ENCODE results near the gene ZNF536.

The ZNF536 gene

DNA sequence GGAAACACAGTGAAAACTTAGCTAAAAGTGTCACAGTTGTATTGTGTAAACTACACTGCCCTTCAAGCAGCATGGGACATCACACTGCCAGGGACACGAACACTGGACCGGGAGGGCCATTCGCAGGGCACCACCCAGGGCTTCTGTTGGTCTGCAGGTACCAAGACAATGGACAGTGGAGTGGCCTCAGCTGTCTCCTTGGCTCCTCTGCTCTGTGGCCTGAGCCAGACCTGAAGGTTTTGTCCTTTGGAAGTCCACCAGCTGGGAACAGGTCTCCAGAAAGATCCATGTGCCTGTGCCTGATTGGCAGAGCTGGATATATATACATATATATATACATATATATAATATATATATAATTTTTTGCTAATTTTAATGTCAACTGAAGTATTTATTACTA, 149.8 kb downstream of the ZNF536 start:
- Histone ChIP-seq H3K36me3 (ENCODE audit: control insufficient read depth, insufficient read depth, low read length) (no peaks in the 10 kb centered on the region), H3K9ac (no peak overlapping the region), H3K27me3 (ENCODE audit: control insufficient read depth, insufficient read depth, low read length) (no peaks in the 10 kb centered on the region), H3K9me3 (ENCODE audit: control insufficient read depth, low read length) (no peaks in the 10 kb centered on the region), H3K79me2 (no peaks in the 10 kb centered on the region), H3K4me3 (ENCODE audit: low read depth, low read length) (no peak overlapping the region), H3K27ac (no peak overlapping the region), H3K4me2 (ENCODE audit: low read length) (no peak overlapping the region), H3K4me1 (no peaks in the 10 kb centered on the region), H2AFZ (no peak overlapping the region)
- TF ChIP-seq, protein P1, sequence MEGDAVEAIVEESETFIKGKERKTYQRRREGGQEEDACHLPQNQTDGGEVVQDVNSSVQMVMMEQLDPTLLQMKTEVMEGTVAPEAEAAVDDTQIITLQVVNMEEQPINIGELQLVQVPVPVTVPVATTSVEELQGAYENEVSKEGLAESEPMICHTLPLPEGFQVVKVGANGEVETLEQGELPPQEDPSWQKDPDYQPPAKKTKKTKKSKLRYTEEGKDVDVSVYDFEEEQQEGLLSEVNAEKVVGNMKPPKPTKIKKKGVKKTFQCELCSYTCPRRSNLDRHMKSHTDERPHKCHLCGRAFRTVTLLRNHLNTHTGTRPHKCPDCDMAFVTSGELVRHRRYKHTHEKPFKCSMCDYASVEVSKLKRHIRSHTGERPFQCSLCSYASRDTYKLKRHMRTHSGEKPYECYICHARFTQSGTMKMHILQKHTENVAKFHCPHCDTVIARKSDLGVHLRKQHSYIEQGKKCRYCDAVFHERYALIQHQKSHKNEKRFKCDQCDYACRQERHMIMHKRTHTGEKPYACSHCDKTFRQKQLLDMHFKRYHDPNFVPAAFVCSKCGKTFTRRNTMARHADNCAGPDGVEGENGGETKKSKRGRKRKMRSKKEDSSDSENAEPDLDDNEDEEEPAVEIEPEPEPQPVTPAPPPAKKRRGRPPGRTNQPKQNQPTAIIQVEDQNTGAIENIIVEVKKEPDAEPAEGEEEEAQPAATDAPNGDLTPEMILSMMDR (IDR thresholded peaks at IDR 0.05) = no peak

GRCh38 chr19:30522341-30522740, 150.2 kb downstream of the ZNF536 start:
- no peaks in the 10 kb centered on the region for H3K4me1 ChIP-seq
- TF ChIP-seq, protein P1 (IDR thresholded peaks at IDR 0.05) = no peak
- no peak overlapping the region for H3K27ac ChIP-seq
- H3K9ac ChIP-seq = no peak overlapping the region
- H3K4me2 ChIP-seq (ENCODE audit: low read length) = no peak overlapping the region
- no peak overlapping the region for H3K4me3 ChIP-seq (ENCODE audit: low read depth, low read length)
- H2AFZ ChIP-seq = no peak overlapping the region
- no peaks in the 10 kb centered on the region for H3K36me3 ChIP-seq (ENCODE audit: control insufficient read depth, insufficient read depth, low read length)
- H3K27me3 ChIP-seq (ENCODE audit: control insufficient read depth, insufficient read depth, low read length) = no peaks in the 10 kb centered on the region
- no peaks in the 10 kb centered on the region for H3K79me2 ChIP-seq
- H3K9me3 ChIP-seq (ENCODE audit: control insufficient read depth, low read length) = no peaks in the 10 kb centered on the region

- TF ChIP-seq, protein P1 (IDR thresholded peaks at IDR 0.05) = no peak
- no peak overlapping the region for H3K27ac ChIP-seq
These were observed 151.6 kb downstream of the ZNF536 start for GRCh38 chr19:30523791-30524190.

GRCh38 chr19:30525383-30525782, 153.2 kb downstream of the ZNF536 start:
- Histone ChIP-seq H2AFZ (no peak overlapping the region), H3K36me3 (ENCODE audit: control insufficient read depth, insufficient read depth, low read length) (no peaks in the 10 kb centered on the region), H3K27ac (no peak overlapping the region), H3K79me2 (no peaks in the 10 kb centered on the region), H3K9me3 (ENCODE audit: control insufficient read depth, low read length) (no peaks in the 10 kb centered on the region), H3K4me1 (no peaks in the 10 kb centered on the region), H3K27me3 (ENCODE audit: control insufficient read depth, insufficient read depth, low read length) (no peaks in the 10 kb centered on the region), H3K9ac (no peak overlapping the region), H3K4me3 (ENCODE audit: low read depth, low read length) (no peak overlapping the region), H3K4me2 (ENCODE audit: low read length) (no peak overlapping the region)
- TF ChIP-seq, protein P1 (IDR thresholded peaks at IDR 0.05) = no peak

More at GRCh38 chr19:30523791-30524190, 151.6 kb downstream of the ZNF536 start:
- no peak overlapping the region for H2AFZ ChIP-seq
- no peaks in the 10 kb centered on the region for H3K9me3 ChIP-seq (ENCODE audit: control insufficient read depth, low read length)
- H3K4me1 ChIP-seq = no peaks in the 10 kb centered on the region
- H3K4me3 ChIP-seq (ENCODE audit: low read depth, low read length) = no peak overlapping the region
- H3K27me3 ChIP-seq (ENCODE audit: control insufficient read depth, insufficient read depth, low read length) = no peaks in the 10 kb centered on the region
- H3K4me2 ChIP-seq (ENCODE audit: low read length) = no peak overlapping the region
- H3K36me3 ChIP-seq (ENCODE audit: control insufficient read depth, insufficient read depth, low read length) = no peaks in the 10 kb centered on the region
- no peak overlapping the region for H3K9ac ChIP-seq
- no peaks in the 10 kb centered on the region for H3K79me2 ChIP-seq

- TF ChIP-seq, protein P1 (IDR thresholded peaks at IDR 0.05) = no peak
These were observed 156.7 kb downstream of the ZNF536 start for GRCh38 chr19:30528919-30529318.

More at GRCh38 chr19:30528919-30529318, 156.7 kb downstream of the ZNF536 start:
- no peak overlapping the region for H3K9ac ChIP-seq
- no peaks in the 10 kb centered on the region for H3K79me2 ChIP-seq
- H3K27ac ChIP-seq = no peak overlapping the region
- H3K27me3 ChIP-seq (ENCODE audit: control insufficient read depth, insufficient read depth, low read length) = no peaks in the 10 kb centered on the region
- H2AFZ ChIP-seq = no peak overlapping the region
- no peak overlapping the region for H3K4me3 ChIP-seq (ENCODE audit: low read depth, low read length)
- H3K9me3 ChIP-seq (ENCODE audit: control insufficient read depth, low read length) = no peaks in the 10 kb centered on the region
- no peaks in the 10 kb centered on the region for H3K4me1 ChIP-seq
- no peak overlapping the region for H3K4me2 ChIP-seq (ENCODE audit: low read length)
- H3K36me3 ChIP-seq (ENCODE audit: control insufficient read depth, insufficient read depth, low read length) = no peaks in the 10 kb centered on the region

All from parathyroid adenoma (tissue), 2 donors.